H1 (cell line): ENCODE data around the gene PTPRD. TPM values are rescaled to one million over a fixed set of nuclear protein-coding genes. Genes with fewer than 3 reads are reported as not detected.

ENCODE experiments used
- CTCF ChIA-PET: fragments of 300-600 bp; sonication (Branson Sonifier 250); formaldehyde crosslinking; loops from one replicate; lab custom pipeline; 2021; ENCODE audit not compliant: partially characterized antibody; lab: Charles Lee
- POLR2A ChIA-PET: fragments of 300-600 bp; sonication (Branson Sonifier 250); formaldehyde crosslinking; loops from one replicate; lab custom pipeline; 2021; ENCODE audit warnings: inconsistent platforms; ENCODE audit not compliant: partially characterized antibody; lab: Charles Lee
- DNase-seq, 2 experiments: peaks; one replicate each; pipeline versions ENCODE4 v3.0.0 to v3.0.0-alpha.2; 2010 to 2022; ENCODE audit warnings: low spot score in 2 of 2, low read depth in 1 of 2, mixed read lengths in 1 of 2
- FAIRE-seq: peaks from 2 replicates; lab custom pipeline; 2011; peaks lifted over from hg19 to GRCh38; lab: Jason Lieb, UNC
- H2AFZ ChIP-seq: 2 replicates; pipeline ENCODE4 v1.8.1; 2012; ENCODE audit warnings: low read length, inconsistent platforms
- H2AK5ac ChIP-seq: 2 replicates; pipeline ENCODE4 v1.6.1; 2013; ENCODE audit warnings: low read depth, low read length
- H2BK120ac ChIP-seq: replicated peaks from 2 replicates; pipeline ENCODE3; 2013; ENCODE audit warnings: low read depth, low read length, inconsistent platforms
- H2BK12ac ChIP-seq: 2 replicates; pipeline ENCODE4 v1.6.1; 2013; ENCODE audit warnings: low read depth, low read length
- H2BK15ac ChIP-seq: 2 replicates; pipeline ENCODE4 v1.6.1; 2013; ENCODE audit warnings: low read length
- H2BK20ac ChIP-seq: 2 replicates; pipeline ENCODE4 v1.6.1; 2013; ENCODE audit warnings: low read length
- H2BK5ac ChIP-seq: 2 replicates; pipeline ENCODE4 v1.6.1; 2013; ENCODE audit warnings: low read depth, low read length
- H3K14ac ChIP-seq: 2 replicates; pipeline ENCODE4 v1.6.1; 2013; ENCODE audit warnings: inconsistent platforms; ENCODE audit not compliant: insufficient read length
- H3K18ac ChIP-seq: 2 replicates; pipeline ENCODE4 v1.6.1; 2013; ENCODE audit warnings: low read length; ENCODE audit errors: extremely low read depth
- H3K23ac ChIP-seq: 2 replicates; pipeline ENCODE4 v1.6.1; 2013; ENCODE audit warnings: inconsistent platforms; ENCODE audit not compliant: insufficient read length
- H3K23me2 ChIP-seq: 2 replicates; pipeline ENCODE4 v1.6.1; 2013; ENCODE audit warnings: low read depth, low read length
- H3K27ac ChIP-seq: 2 replicates; pipeline ENCODE4 v1.6.1; 2011; ENCODE audit warnings: low read depth, low read length, inconsistent platforms
- H3K27me3 ChIP-seq, 4 experiments: replicated peaks in 1 of 4; 1 replicate in 1 of 4; 2 replicates in 3 of 4; pipeline versions ENCODE4 v1.6.1 to v1.8.1; 2011 to 2013; ENCODE audit warnings: low read length in 3 of 4, mild to moderate bottlenecking in 3 of 4, inconsistent platforms in 2 of 4, mixed read lengths in 2 of 4, moderate library complexity in 1 of 4; ENCODE audit not compliant: control insufficient read depth in 3 of 4, insufficient read depth in 3 of 4; ENCODE audit errors: extremely low read depth in 1 of 4
- H3K36me3 ChIP-seq, 4 experiments: 2 replicates each; pipeline versions ENCODE4 v1.6.1 to v1.8.1; 2011 to 2013; ENCODE audit warnings: mild to moderate bottlenecking in 4 of 4, low read length in 3 of 4, moderate library complexity in 2 of 4, control low read depth in 1 of 4, inconsistent platforms in 1 of 4; ENCODE audit not compliant: insufficient read depth in 4 of 4, control insufficient read depth in 2 of 4
- H3K4ac ChIP-seq: replicated peaks from 2 replicates; pipeline ENCODE3; 2013; ENCODE audit warnings: low read length, low read depth, mixed read lengths, inconsistent platforms; ENCODE audit not compliant: insufficient read length
- H3K4me1 ChIP-seq, 4 experiments: replicated peaks in 1 of 4; 1 replicate in 1 of 4; 2 replicates in 3 of 4; pipeline versions ENCODE4 v1.6.1 to v1.8.1; 2011 to 2013; ENCODE audit warnings: low read length in 3 of 4, inconsistent platforms in 2 of 4, mixed read lengths in 1 of 4; ENCODE audit not compliant: insufficient read depth in 4 of 4, control insufficient read depth in 3 of 4
- H3K4me2 ChIP-seq, 2 experiments: 2 replicates each; pipeline versions ENCODE4 v1.6.1 to v1.8.1; 2011 to 2013; ENCODE audit warnings: low read depth in 2 of 2, low read length in 2 of 2, control low read depth in 1 of 2, inconsistent platforms in 1 of 2, mild to moderate bottlenecking in 1 of 2; ENCODE audit not compliant: insufficient read depth in 1 of 2
- H3K4me3 ChIP-seq, 4 experiments: fragments of 200-600, 300-600 bp in 1 of 4; sonication (generic), shearing (Covaris generic), sonication (Bioruptor Twin) in 1 of 4; 2 replicates each; pipeline versions ENCODE4 v1.5.1 to v1.8.1; 2011 to 2016; ENCODE audit warnings: low read length in 4 of 4, low read depth in 3 of 4, control low read depth in 2 of 4, inconsistent platforms in 2 of 4, mild to moderate bottlenecking in 2 of 4, mixed read lengths in 1 of 4, moderate library complexity in 1 of 4; ENCODE audit not compliant: insufficient read depth in 2 of 4; ENCODE audit errors: extremely low read depth in 1 of 4
- H3K56ac ChIP-seq: replicated peaks from 2 replicates; pipeline ENCODE3; 2013; ENCODE audit warnings: low read depth, mild to moderate bottlenecking, mixed read lengths, low read length, inconsistent platforms; ENCODE audit not compliant: insufficient read length
- H3K79me1 ChIP-seq: 2 replicates; pipeline ENCODE4 v1.6.1; 2013; ENCODE audit warnings: low read depth, low read length, control low read depth
- H3K79me2 ChIP-seq, 2 experiments: 2 replicates each; pipeline versions ENCODE4 v1.6.1 to v1.8.1; 2012 to 2013; ENCODE audit warnings: low read length in 2 of 2, mild to moderate bottlenecking in 2 of 2, inconsistent platforms in 1 of 2; ENCODE audit not compliant: insufficient read depth in 2 of 2, control insufficient read depth in 1 of 2
- H3K9ac ChIP-seq, 4 experiments: replicated peaks in 1 of 4; 1 replicate in 1 of 4; 2 replicates in 3 of 4; pipeline versions ENCODE4 v1.6.1 to v1.8.1; 2011 to 2013; ENCODE audit warnings: low read depth in 3 of 4, low read length in 3 of 4, control low read depth in 2 of 4, mild to moderate bottlenecking in 2 of 4, moderate library complexity in 2 of 4, inconsistent platforms in 1 of 4; ENCODE audit errors: extremely low read depth in 1 of 4
- H3K9me3 ChIP-seq, 2 experiments: 2 replicates each; pipeline versions ENCODE4 v1.6.1 to v1.8.1; 2012 to 2013; ENCODE audit warnings: mild to moderate bottlenecking in 2 of 2, moderate library complexity in 2 of 2, control low read depth in 1 of 2, inconsistent platforms in 1 of 2, low read depth in 1 of 2, low read length in 1 of 2, mixed read lengths in 1 of 2; ENCODE audit not compliant: insufficient read depth in 2 of 2
- H4K20me1 ChIP-seq, 2 experiments: replicated peaks in 1 of 2; 2 replicates each; pipeline versions ENCODE3 to v1.8.1; 2011 to 2013; ENCODE audit warnings: inconsistent platforms in 2 of 2, low read length in 2 of 2, mild to moderate bottlenecking in 1 of 2; ENCODE audit not compliant: insufficient read depth in 2 of 2, control insufficient read depth in 1 of 2
- H4K5ac ChIP-seq: 2 replicates; pipeline ENCODE4 v1.6.1; 2013; ENCODE audit warnings: low read length, low read depth, mixed read lengths, inconsistent platforms; ENCODE audit not compliant: insufficient read length
- H4K8ac ChIP-seq: 2 replicates; pipeline ENCODE4 v1.8.0; 2013; ENCODE audit warnings: mild to moderate bottlenecking, moderate library complexity, low read length, inconsistent platforms; ENCODE audit not compliant: insufficient read depth; ENCODE audit errors: extremely low read depth
- H4K91ac ChIP-seq: replicated peaks from 2 replicates; pipeline ENCODE3; 2013; ENCODE audit warnings: low read length, mixed read lengths, inconsistent platforms; ENCODE audit not compliant: insufficient read length
- BCL11A ChIP-seq, 2 experiments: IDR thresholded peaks; one replicate each; pipeline ENCODE4 v1.6.1; 2011; ENCODE audit warnings: low read depth in 2 of 2, low read length in 2 of 2, mild to moderate bottlenecking in 2 of 2
- BRCA1 ChIP-seq: IDR thresholded peaks from 2 replicates; pipeline ENCODE4 v1.6.1; 2012; ENCODE audit warnings: low read depth, low read length, improper control_type of control experiment
- CHD2 ChIP-seq: IDR thresholded peaks from 2 replicates; pipeline ENCODE4 v1.6.1; 2012; ENCODE audit warnings: low read length, improper control_type of control experiment
- CREB1 ChIP-seq: IDR thresholded peaks from 2 replicates; pipeline ENCODE4 v1.6.1; 2012; ENCODE audit warnings: inconsistent platforms
- CTBP2 ChIP-seq: IDR thresholded peaks from 2 replicates; pipeline ENCODE4 v1.7.0; 2011; ENCODE audit warnings: borderline replicate concordance, mild to moderate bottlenecking, moderate library complexity, mixed read lengths, low read length; ENCODE audit not compliant: insufficient read depth, insufficient read length
- GABPA ChIP-seq: IDR thresholded peaks from 2 replicates; pipeline ENCODE4 v1.6.1; 2011; ENCODE audit warnings: mild to moderate bottlenecking, low read length, moderate library complexity, borderline replicate concordance; ENCODE audit not compliant: insufficient read depth
- HDAC6 ChIP-seq: IDR thresholded peaks from one replicate; pipeline ENCODE4 v1.7.1; 2012; ENCODE audit warnings: low read depth, mild to moderate bottlenecking, inconsistent platforms, low read length, moderate library complexity
- MAFK ChIP-seq: IDR thresholded peaks from 2 replicates; pipeline ENCODE4 v1.6.1; 2012; ENCODE audit warnings: low read depth, mild to moderate bottlenecking, improper control_type of control experiment, low read length
- POLR2A ChIP-seq, 2 experiments: IDR thresholded peaks; 1 replicate in 1 of 2; 2 replicates in 1 of 2; pipeline ENCODE4 v1.6.1; 2011; ENCODE audit warnings: low read depth in 2 of 2, low read length in 2 of 2, mild to moderate bottlenecking in 2 of 2; ENCODE audit errors: control extremely low read depth in 1 of 2
- RAD21 ChIP-seq, 2 experiments: IDR thresholded peaks in 1 of 2; conservative IDR thresholded peaks in 1 of 2; 2 replicates each; pipeline ENCODE4 v1.6.1; 2011; ENCODE audit warnings: low read depth in 2 of 2, low read length in 2 of 2, improper control_type of control experiment in 1 of 2, inconsistent platforms in 1 of 2, mild to moderate bottlenecking in 1 of 2, moderate library complexity in 1 of 2
- RNF2 ChIP-seq: fragments of 200-900, 300-1000 bp; sonication (generic); IDR thresholded peaks from 2 replicates; pipeline ENCODE4 v1.7.1; 2016; ENCODE audit warnings: borderline replicate concordance, low read depth, mild to moderate bottlenecking, antibody characterized with exemption, low read length; ENCODE audit not compliant: poor library complexity, severe bottlenecking; ENCODE audit errors: missing control alignments
- SIX5 ChIP-seq: IDR thresholded peaks from 2 replicates; pipeline ENCODE4 v1.6.1; 2011; ENCODE audit warnings: mild to moderate bottlenecking, low read depth, low read length
- TBP ChIP-seq: IDR thresholded peaks from 2 replicates; pipeline ENCODE4 v1.6.1; 2011; ENCODE audit warnings: low read depth, low read length, improper control_type of control experiment
- TCF12 ChIP-seq: IDR thresholded peaks from 2 replicates; pipeline ENCODE4 v1.6.1; 2011; ENCODE audit warnings: low read depth, mild to moderate bottlenecking, low read length
- ZNF274 ChIP-seq: IDR thresholded peaks from 2 replicates; pipeline ENCODE4 v1.7.0; 2012; ENCODE audit warnings: low read length, borderline replicate concordance; ENCODE audit errors: extremely low read depth
- WGBS, 2 experiments: shearing (Covaris generic) in 1 of 2; methylation state at CpG; one replicate each; pipeline versions ENCODE4 v1.1.6 to v1.1.7; 2013 to 2015; ENCODE audit warnings: low lambda C conversion rate in 2 of 2, mixed read lengths in 2 of 2, inconsistent platforms in 1 of 2, low coverage in 1 of 2, missing lambda C conversion rate in 1 of 2; ENCODE audit not compliant: insufficient replicate concordance in 2 of 2, insufficient coverage in 1 of 2, insufficient read length in 1 of 2; ENCODE audit errors: extremely low coverage in 1 of 2, missing lambda C conversion rate in 1 of 2; 5-methylcytosine and 5-hydroxymethylcytosine counted together
- polyA plus RNA-seq, 7 experiments: library from polyadenylated mRNA; depleted of rRNA in 3 of 7; stranded (reverse) in 5 of 7; unstranded in 2 of 7; fragments of >200 nt in 5 of 7; fragments of 200-250 nt in 2 of 7; gene quantifications; 1 replicate in 5 of 7; 2 replicates in 1 of 7; 4 replicates in 1 of 7; pipeline versions ENCODE4 v1.2.1 to v1.2.3, GENCODE V29; 2011 to 2013; ENCODE audit warnings: missing spikeins in 2 of 7, mixed read lengths in 2 of 7
- total RNA-seq: library from RNA; stranded (reverse); fragmentation: NEBNext Ultra II Directional; extraction: Animal tissue kit (Norgen Biotek cat#: 25700); gene quantifications from 2 replicates; pipeline ENCODE4 v1.2.1, GENCODE V29; 2021

Gene PTPRD
- total and polyA plus RNA-seq, 2 of the 8 experiments (the other 6 are each of a cell fraction or from before 2014, with no cell fraction given) = 17.2 to 77.0 TPM

DNA sequence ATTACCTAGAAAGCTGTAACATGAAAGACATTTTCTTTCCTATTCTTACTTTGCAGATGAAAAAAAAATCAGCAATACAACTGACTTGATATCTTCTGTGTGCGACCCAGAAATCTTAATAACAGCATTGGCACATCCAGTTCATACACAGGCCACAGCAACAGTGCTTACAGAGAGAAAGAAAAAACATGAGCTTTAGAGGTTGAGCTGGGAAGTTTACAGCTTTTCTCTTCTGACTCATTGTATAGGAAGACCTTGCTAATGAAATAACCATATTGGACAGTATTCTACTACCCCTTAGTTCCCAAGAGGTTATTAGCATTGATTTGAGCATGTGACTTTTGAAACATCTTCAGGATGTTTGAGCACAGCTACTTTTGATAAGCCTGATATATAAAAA lies 1779.8 kb downstream of the PTPRD start:
- Histone ChIP-seq H3K4me2 (no peak overlapping the region), H4K91ac (no peak overlapping the region), H3K9ac (no peak overlapping the region), H2AK5ac (no peak overlapping the region), H3K27me3 (no peaks in the 10 kb centered on the region), H3K23me2 (no peaks in the 10 kb centered on the region), H2AFZ (no peak overlapping the region), H3K23ac (no peak overlapping the region), H4K8ac (no peak overlapping the region), H2BK12ac (no peak overlapping the region), H3K14ac (no peak overlapping the region), H2BK5ac (no peak overlapping the region), H4K20me1 (peaks cover 0 to 3% of the 10 kb centered on the region in 2 experiments), H3K4me1 (peaks cover 0 to 7% (median 4%) of the 10 kb centered on the region in 4 experiments; a peak in 4 of 7 replicates), H3K18ac (no peak overlapping the region), H3K9me3 (no peaks in the 10 kb centered on the region), H3K56ac (no peak overlapping the region), H3K4ac (no peak overlapping the region), H3K79me1 (no peaks in the 10 kb centered on the region), H3K79me2 (no peaks in the 10 kb centered on the region), H2BK15ac (no peak overlapping the region), H3K4me3 (no peak overlapping the region), H4K5ac (no peak overlapping the region), H2BK120ac (no peak overlapping the region), H3K27ac (no peak overlapping the region), H2BK20ac (no peak overlapping the region), H3K36me3 (no peaks in the 10 kb centered on the region)
- DNase-seq = no peak
- POLR2A ChIA-PET = no interaction called here
- 100% methylated on average over 1 of the region's 1 CpG; no CpG with 5 or more reads in 1 of the 2 experiments for WGBS, 2 experiments
- no peak for FAIRE-seq
- CTCF ChIA-PET = interaction anchor here (1.0 kb wide), 1 partner anchor 24 kb away, joined by 4 read pairs; no protein-coding TSS in a partner anchor
- TF ChIP-seq CREB1 (no peak), BCL11A (IDR thresholded peaks at IDR 0.05; ENCODE audit: low read depth in 2 of 2, low read length in 2 of 2) (no peak), RNF2 (no peak), CHD2 (no peak), GABPA (no peak), POLR2A (IDR thresholded peaks at IDR 0.05; ENCODE audit: control extremely low read depth in 1 of 2, low read depth in 2 of 2, low read length in 2 of 2) (no peak), ZNF274 (no peak), BRCA1 (no peak), HDAC6 (no peak), SIX5 (no peak), CTBP2 (no peak), MAFK (no peak), RAD21 (IDR thresholded peaks at IDR 0.05 in 1 of 2, conservative IDR thresholded peaks at IDR 0.05 in 1 of 2; ENCODE audit: low read depth in 2 of 2, low read length in 2 of 2) (no peak), TBP (no peak), TCF12 (no peak)
